GM21390 (cell line): Measurements from ENCODE around the gene ATRNL1.
"Not testable (repeated sequence)": the region's sequence is repeated elsewhere in the genome, so short reads cannot be mapped to it uniquely, and the experiment has no call there.

Source experiments
- ATAC-seq: cut with Tn5 transposase; IDR thresholded peaks from one replicate; pipeline ENCODE4 v1.9.1; 2021; ENCODE audit not compliant: unreplicated experiment

The ATRNL1 gene

GRCh38 chr10:115092258-115092554 lies 959 bp upstream of the ATRNL1 start:
- ATAC-seq, result peak; percentile 10

GRCh38 chr10:115092555-115093285 lies 445 bp upstream of the ATRNL1 start:
- peak; percentile 80 for ATAC-seq

DNA sequence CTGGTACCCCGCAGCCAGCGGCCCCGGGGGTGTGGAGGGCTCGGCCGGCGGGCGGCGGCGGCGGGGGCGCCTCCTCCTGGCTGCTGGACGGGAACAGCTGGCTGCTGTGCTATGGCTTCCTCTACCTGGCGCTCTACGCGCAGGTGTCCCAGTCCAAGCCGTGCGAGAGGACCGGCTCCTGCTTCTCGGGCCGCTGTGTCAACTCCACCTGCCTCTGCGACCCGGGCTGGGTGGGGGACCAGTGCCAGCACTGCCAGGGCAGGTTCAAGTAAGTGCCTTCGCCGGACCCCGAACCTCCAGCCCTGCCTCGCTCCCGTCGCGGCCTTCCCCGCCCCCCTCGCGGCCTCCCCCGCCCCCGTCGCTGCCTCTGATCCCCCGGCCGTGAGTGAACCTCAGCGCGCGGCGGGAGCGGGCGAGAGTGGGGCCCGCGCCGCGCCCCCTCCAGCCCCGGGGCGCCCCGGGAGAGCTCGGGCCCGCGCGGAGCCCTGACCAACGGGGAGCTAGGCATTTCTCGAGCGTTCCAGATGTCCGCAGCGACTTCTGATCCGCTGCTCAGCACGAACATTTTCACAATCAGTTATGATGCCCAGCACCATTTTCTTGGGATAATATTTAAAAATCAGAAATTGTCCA lies 727 bp downstream of the ATRNL1 start:
- peak; percentile 44 for ATAC-seq

DNA sequence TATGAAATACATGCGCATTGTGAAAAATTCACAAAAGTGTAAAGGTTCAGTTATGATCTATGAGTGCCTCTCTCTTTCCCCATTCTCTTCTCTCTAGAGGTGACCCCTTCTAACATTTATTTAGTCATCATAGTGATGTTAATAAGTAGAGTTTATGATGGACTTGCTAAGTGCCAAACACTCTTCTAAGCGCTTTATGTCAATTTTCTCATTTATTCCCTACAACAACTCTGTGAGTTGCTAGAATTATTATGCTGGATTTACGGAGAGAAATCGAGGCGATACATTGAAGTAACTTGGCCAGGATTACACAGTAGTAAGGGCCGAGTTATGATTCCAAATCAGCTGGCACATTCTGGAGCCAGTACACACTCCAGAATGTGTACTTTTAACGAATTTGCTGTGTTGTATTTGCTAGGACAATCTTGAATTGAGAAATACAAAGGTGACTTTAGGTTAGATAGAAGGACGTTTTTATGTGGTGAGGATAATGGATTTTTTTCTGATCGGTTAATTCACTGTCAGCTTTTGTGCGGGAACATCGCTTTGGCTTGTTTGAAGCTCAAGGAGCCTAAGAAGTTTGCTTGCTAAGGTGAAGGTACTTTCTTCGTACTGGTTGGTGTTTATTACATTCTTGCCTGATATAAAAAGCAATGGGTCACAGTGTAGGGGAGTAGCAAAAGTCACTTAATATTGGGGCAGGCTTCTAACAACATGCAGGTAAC lies 1.4 kb downstream of the ATRNL1 start:
- ATAC-seq, result no peak

DNA sequence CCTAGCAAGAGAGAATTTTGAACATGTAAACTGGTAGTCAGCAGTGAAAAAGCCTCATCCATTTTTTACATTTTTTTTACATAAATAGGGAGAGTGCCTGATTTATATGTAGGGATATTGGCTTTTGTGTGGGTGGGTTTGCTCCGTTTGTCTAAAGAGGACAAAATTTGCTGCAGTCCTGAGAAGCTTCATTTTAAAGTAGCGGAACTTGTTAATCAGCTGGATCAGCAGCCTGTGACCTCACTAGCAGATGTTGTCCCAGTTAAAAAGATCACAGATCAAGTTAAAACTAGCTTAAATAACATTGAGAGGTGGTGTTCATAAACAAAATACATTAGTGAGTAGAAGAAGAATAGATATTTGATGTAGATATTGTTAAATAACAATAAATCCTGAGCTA lies 2.6 kb downstream of the ATRNL1 start:
- no peak for ATAC-seq

- ATAC-seq, result no peak
These were observed 10.5 kb downstream of the ATRNL1 start for GRCh38 chr10:115103700-115104099.

DNA sequence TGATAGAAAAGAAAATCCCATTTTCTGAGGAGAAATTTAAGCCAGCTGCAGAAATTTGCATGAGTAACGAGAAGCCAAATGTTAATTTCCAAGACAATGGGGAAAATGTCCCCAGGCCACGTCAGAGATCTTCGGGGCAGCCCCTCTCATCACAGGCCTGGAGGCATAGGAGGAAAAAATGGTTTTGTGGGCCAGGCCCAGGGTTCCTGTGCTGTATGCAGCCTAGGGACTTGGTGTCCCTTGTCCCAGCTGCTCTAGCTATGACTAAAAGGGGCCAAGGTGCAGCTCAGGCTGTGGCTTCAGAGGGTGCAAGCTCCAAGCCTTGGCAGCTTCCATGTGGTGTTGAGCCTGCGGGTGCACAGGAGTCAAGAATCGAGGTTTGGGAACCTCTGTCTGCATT lies 12.2 kb downstream of the ATRNL1 start:
- ATAC-seq, result not testable (repeated sequence)

GRCh38 chr10:115107830-115108229 lies 14.7 kb downstream of the ATRNL1 start:
- no peak for ATAC-seq

- ATAC-seq, result no peak
These were observed 24.1 kb downstream of the ATRNL1 start for GRCh38 chr10:115117301-115117700.

DNA sequence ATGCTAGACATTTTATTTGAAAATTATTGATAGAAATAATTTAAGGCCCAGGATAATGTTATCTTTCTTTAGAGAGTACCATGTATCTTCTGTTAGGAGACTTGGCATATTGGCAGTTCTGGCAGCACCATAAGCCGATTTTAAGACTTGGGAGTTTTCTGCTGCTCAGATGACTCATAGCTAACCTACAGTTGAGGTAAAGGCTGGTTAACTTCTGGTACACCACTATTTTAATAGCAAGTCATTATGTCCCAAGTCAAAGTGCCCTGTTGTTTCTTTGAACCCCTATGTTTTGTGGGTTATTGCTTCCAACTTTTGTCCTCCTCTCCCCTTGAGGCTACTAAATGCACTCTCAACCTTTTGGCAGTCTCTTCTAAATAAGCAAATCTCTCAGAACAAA lies 25.2 kb downstream of the ATRNL1 start:
- peak; percentile 60 for ATAC-seq

GRCh38 chr10:115125505-115125904 lies 32.3 kb downstream of the ATRNL1 start:
- ATAC-seq, result no peak

- no peak for ATAC-seq
These were observed 36.6 kb downstream of the ATRNL1 start for GRCh38 chr10:115129752-115130151.

DNA sequence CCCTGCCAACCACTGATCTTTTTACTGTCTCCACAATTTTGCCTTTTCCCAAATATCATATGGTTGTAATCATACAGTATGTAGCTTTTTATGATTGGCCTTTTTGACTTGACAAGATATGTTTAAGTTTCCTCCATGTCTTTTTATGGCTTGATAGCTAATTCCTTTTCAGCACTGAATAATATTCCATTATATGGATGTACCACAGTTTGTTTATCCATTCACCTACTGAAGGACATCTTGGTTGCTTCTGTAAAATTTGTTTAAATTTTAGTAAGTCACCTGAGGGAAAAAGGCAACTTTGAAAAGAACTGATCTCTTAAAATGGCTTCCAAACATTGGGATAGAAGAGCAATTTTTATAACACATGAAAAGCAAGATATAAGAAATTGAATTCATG lies 43.5 kb downstream of the ATRNL1 start:
- no peak for ATAC-seq

DNA sequence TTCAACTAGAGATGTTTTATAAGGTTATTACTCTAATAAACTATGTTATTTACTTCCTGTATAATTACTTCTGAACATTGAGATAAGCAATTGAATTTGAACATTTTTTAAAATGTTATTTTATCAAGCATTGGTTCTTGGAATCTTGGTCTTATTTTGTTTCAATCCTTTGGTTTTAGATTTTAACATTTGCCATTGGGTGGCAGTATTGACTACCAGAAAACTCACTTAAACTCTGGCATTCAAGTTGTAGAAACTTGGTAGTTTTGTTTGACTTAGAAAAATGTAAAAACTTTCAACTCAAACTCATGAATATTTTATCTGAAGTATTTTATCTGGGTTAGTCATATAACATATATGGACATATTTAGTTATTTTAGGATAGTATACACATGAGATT lies 48.1 kb downstream of the ATRNL1 start:
- no peak for ATAC-seq

DNA sequence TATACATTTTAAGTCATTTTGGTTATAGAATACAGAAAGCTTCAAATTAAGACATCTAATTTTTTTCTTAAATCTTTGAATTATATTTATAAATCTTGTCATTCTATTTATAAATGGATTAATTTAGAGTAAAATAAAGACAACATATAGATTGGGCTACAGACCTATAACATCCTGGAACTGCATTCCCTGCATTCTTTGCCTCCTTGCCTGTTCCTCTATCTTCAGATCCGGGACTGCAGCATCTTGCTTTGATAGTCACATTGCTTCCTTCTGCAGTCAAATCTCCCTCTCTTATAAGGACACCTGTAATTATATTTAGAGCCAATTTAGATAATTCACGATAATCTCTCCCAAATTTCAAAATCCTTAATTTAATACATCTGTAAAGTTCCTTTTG lies 64.2 kb downstream of the ATRNL1 start:
- no peak for ATAC-seq

GRCh38 chr10:115163129-115163528 lies 70.0 kb downstream of the ATRNL1 start:
- no peak for ATAC-seq

DNA sequence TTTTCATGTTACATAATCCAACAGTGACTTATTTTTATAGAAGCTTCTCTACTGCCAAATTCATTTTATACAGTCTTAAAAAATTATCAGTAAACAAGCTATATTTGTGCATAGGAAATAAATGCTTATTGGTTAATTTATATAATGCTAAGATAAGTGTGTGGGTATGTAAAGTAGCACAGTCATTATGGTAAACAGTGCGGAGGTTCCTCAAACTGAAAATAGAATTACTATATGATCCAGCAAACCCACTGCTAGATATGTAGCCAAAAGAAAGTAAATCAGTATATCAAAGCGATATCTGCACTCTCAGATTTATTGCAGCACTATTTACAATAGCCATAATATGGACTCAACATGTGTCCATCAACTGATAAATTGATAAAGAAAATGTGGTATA lies 71.1 kb downstream of the ATRNL1 start:
- no peak for ATAC-seq

GRCh38 chr10:115167751-115168150 lies 74.6 kb downstream of the ATRNL1 start:
- ATAC-seq, result no peak

GRCh38 chr10:115171392-115171960 lies 78.3 kb downstream of the ATRNL1 start:
- ATAC-seq, result no peak

DNA sequence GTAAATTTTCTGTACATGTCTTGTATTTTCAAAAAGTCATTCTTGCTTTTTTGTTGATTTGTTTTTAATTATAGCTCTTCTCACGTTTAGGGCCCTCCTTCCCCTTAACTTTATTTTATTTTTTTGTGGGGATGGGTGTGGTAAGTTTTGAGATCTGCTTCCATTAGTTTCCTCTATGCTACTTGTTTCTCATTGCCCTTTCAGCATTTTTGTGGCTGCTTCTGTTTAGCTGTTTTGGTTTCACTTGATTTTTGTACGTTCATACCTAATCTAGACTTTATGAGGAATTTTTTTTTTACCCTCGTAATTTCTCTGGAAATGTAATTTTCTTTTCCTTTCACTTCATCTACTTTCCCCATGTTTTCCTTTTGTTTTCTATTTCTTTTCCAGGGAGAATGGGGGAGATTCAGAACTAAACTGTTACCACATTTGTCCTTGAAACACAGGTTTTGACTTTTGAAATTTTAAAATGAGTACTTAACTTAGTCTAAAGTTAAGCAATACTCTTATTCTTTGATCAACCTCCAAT lies 80.8 kb downstream of the ATRNL1 start:
- no peak for ATAC-seq

- ATAC-seq, result not testable (repeated sequence)
These were observed 114.1 kb downstream of the ATRNL1 start for GRCh38 chr10:115207276-115207675.

- peak; percentile 80 for ATAC-seq
These were observed 116.0 kb downstream of the ATRNL1 start for GRCh38 chr10:115209133-115209532.
